Right lobe of liver (tissue), 4 donors: Measurements from ENCODE around the gene KLRG1.

Experiments used
- CTCF ChIP-seq, 4 donors: fragments of 200-600 bp in 3 of 4; fragments of 450-650 bp in 1 of 4; IDR thresholded peaks; one replicate each; pipeline versions ENCODE4 v1.5.1 to v1.8.0; 2016 to 2022; ENCODE audit warnings: antibody characterized with exemption in 4 of 4, mild to moderate bottlenecking in 2 of 4
- POLR2A ChIP-seq: fragments of 450-650 bp; IDR thresholded peaks from one replicate; pipeline ENCODE4 v1.6.1; 2017; ENCODE audit warnings: antibody characterized with exemption, mild to moderate bottlenecking
- donor health status: DM: no; HTN: no; CAD: no.
- donor health status: DM: no; HTN: no; CAD: no.
- donor health status: DM: no; HTN: yes; CAD: no.

- TF ChIP-seq CTCF (IDR thresholded peaks at IDR 0.05) = no peak
- no peak for TF ChIP-seq POLR2A
Observed at GRCh38 chr12:9037431-9037830, 48.1 kb downstream of the KLRG1 start.
